GM19438 (cell line): Measurements from ENCODE around the gene BUD23.

Experiments
- ATAC-seq: cut with Tn5 transposase; IDR thresholded peaks from one replicate; pipeline ENCODE4 v1.9.1; 2021; ENCODE audit warnings: low read depth; ENCODE audit not compliant: unreplicated experiment

The BUD23 gene

GRCh38 chr7:73738612-73739386 is 55.4 kb downstream of the BUD23 start, which contains the start of gene ABHD11:
Gene ABHD11, minus strand, starts transcription at chr7:73738802. Its CDS starts 32 bp downstream, at chr7:73738770.
- ATAC-seq = peak; percentile 82

GRCh38 chr7:73739387-73739767 is 56.0 kb downstream of the BUD23 start:
- ATAC-seq = no peak

GRCh38 chr7:73740212-73740611 is 56.8 kb downstream of the BUD23 start:
- no peak for ATAC-seq

GRCh38 chr7:73740771-73741170 is 57.4 kb downstream of the BUD23 start:
- no peak for ATAC-seq

- ATAC-seq = no peak
Observed at GRCh38 chr7:73741600-73741999, 58.2 kb downstream of the BUD23 start.

GRCh38 chr7:73742338-73742752 is 58.9 kb downstream of the BUD23 start:
- ATAC-seq = no peak

- no peak for ATAC-seq
Observed at GRCh38 chr7:73742753-73743641, 59.6 kb downstream of the BUD23 start.

- ATAC-seq = no peak
Observed at GRCh38 chr7:73746378-73746777, 63.0 kb downstream of the BUD23 start.
